ENCODE results near the gene IRF5.
"Not testable (repeated sequence)": the region's sequence is repeated elsewhere in the genome, so short reads cannot be mapped to it uniquely, and the experiment has no call there.

Gene IRF5

DNA sequence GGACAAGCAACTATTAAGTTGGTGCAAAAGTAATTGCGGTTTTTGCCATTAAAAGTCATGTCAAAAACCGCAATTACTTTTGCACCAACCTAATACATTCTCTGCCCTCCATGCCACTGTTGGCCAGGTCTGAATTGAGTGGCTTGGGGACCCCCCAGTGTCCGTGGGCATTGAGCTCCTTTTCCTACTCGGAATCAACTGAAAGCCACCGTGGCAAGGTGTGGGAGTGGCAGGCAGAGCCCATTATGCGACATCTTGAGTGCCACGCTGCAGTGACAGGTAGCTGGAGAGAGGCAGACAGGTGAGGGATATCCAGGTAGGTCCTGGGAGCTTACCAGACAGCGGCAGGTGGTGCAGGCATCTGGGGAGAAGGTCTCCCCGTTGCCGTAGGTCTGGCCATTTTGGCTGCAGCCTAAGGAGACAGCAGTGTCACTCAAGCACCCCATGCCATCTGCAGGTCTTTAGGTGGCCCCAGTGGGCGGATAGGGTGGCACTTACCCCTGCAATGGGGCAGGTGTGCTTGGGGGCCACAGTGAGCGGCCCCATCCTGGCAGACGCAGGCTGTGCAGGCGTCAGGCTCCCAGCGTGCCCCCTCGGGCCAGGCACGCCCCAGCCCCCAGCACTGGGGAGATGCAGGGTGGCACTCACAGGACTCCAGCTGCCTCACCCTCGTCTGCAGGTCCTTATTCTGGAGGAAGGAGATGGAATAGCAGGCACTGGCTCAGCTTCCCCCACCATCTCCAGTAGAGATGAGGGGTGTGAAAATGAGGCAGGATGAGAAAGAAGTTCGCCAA, 30.8 kb upstream of the IRF5 start:
- DNase-seq, result no peak

DNA sequence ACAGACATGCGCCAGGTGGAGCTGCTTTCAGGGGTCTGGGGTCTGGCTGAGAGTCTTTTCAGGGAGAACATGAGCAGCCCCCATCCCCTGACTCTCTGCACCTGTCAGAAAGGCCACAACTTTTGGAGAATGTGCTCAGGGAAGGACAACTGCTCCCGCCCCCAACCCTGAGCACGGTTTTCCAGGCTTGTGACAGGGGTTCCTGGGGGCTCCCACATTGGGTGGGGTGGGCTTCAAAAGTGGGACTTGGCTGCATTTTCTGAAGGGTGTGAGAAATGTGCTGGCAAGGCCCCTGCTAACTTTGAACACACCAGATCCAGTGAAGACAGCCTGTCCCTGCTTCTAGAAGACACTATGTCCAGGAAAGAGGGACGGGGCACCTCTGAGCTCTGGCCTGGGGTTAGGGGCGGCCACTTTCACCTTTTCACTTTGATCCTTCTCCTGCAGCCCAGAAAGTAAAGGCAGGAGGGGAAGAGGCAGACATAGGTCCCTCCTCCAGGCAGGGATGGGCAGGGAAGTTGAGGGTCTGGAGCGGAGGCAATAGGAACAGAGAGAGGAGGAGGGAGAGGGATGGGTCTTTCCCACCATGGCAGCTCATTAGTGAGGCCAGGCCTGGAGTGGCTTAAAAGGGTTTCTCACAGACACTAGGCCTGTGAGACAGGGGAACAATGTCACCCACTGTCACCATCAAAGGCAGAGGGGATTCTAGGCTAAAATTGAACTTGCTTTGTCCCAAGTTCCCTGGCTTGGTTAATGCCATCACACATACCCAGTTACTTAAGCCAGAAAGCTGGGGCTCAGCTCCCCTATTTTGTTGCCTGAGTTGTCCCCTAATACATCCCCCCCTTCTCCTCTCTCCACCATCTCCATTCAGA, 28.7 kb upstream of the IRF5 start:
- no peak for DNase-seq

DNA sequence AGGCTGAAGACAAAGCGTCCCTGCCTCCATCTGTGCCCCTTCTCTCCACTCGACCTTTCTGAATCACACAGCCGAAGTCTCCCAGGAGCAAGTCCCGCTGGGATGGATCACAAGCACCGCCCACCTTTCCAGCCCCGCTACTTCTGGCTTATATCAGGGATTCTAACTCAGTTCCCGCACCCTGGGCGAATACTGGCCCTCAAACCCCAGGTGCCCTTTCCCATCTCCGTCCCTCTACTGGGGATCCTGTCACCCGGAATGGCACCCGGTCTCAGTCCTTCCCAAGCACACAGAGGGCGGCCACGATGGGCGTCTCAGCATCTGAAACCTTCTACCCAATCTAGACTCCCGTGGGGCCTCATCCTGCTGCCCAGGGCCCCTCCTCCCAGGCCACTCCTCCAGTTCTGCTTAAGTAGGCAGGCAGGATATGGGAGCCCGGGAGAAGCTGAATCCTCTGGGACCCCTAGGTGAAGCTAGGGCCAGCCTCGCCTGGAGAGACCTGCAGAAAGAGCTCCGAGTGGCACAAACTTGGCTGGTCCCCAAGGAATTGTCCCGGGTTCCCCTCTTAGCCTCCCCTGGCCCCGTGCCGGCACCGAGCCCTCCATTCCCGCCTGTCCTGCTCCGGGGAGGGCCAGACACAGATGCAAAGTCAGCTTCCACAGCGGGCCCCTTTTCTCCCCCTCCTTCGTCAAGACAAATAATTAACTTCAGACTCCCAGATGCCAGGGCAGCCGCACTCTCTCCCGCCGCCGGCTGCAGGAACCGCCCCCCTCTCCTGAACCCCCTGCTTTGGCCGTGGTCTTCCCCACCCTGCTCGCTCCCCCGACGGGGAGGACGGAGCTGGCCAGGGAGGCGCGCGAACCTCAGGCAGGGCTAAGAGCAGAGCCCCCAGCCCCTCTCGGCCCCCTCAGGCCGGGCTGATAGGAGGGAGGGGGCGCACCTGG, 27.8 kb upstream of the IRF5 start:
- peak; percentile 61 for DNase-seq

DNA sequence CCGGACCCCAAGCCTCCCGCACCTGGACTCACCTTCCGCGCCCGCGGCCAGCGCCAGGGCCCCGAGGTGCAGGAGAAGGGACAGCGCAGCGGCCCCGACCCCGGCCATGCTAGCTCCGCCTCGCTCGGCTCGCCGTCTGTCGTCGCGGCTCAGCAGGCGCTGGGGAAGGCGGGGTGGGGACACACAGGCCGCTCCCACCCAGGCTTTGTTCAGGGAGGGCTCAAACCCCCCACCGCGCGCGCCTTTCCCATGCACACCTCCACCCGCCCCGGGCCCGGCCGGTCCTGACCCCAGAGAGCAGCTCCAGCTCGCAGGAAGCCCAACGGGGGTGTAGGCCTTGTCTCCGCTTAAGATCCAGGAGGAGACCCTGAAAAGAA, 27.2 kb upstream of the IRF5 start, which contains the start of gene KCP:
Gene KCP, minus strand, starts transcription at position 141 of the 377 bp plus-strand sequence. Its CDS starts 33 bp downstream, at position 108.
- DNase-seq, result no peak

DNA sequence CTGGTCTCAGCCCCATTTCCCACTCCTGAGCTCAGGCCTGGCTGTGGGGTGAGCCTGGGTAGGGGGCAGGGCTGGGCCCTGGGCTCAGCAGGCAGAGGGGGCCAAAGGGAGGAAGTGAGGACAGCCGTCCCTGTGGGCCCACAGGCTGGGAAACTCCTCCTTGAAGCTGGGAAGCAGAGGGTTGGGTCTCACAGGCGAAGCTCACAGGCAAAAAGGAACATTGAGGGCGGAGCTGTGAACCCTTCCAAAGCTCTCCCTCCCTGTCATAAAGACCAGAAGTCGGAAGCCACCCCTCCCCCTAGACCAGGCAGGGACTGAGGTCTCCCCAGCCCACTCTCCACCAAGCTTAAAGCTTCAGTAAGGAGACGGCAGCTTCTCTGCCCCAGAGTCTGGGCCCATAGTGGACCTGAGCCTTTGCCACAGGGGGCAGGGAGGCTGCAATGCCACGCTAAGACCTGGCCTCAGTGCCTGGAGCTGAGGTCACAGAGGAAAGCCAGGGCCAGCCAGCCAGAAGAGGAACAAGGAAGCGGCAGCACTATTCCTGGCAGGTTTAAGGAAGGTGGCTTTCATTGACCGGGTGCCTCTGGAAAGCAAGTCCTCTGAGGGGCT, 26.2 kb upstream of the IRF5 start:
- no peak for DNase-seq

DNA sequence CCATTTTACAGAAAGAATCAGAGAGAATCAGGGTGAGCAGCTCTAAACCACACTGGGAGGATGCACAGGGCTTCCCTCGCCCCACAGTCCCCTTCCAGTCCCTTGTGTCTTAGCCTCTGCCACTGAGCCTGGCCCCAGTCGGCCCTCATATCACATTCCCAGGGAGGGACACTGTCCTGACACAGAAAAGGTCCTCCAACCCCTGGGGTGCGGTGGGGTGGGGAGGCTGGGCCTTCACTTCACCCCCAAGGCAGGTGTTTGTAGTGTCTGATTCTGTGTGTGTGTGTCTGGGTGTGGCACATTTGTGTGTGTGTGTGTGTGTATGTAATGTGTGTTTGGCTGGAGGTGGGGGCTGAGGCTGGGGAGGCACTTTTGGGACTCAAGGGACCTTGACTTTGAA, 25.4 kb upstream of the IRF5 start:
- no peak for DNase-seq

DNA sequence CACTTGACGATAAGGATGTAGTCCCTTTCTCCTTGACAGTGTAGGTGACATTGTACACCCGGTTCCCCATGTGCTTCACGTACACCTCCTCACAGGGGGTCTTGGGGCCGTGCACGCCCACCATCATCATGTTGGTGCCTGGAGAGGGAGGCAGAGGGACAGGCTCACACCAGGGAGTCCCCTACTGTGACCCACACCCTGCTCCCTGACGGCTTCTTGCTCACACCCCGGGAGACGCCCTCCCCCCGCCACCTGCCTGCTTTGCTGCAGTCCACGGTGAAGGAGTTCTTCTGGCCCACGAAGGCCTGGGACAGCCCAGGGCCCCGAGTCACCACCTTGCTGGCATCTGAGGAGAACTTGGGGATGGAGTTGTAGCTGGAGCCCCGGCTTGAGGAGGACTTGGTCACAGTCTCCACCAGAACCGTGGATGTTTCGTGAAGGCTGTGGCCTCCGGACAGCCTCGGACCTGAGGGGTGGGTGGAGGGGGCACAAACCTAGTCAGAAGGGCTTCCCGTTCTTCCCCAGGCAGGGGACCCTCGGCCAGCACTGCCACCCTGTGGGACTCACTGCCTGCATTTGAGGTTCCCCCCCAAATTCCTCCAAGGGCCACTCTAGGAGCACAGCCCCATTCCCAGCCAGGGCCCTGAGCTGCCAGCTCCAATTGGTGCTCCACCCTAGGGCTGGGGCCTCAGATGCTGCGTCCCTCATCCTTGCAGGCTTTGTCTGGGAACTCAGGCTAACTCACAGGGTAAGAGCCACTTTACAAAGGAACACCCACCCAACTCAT, 24.8 kb upstream of the IRF5 start:
- DNase-seq, result not testable (repeated sequence)

DNA sequence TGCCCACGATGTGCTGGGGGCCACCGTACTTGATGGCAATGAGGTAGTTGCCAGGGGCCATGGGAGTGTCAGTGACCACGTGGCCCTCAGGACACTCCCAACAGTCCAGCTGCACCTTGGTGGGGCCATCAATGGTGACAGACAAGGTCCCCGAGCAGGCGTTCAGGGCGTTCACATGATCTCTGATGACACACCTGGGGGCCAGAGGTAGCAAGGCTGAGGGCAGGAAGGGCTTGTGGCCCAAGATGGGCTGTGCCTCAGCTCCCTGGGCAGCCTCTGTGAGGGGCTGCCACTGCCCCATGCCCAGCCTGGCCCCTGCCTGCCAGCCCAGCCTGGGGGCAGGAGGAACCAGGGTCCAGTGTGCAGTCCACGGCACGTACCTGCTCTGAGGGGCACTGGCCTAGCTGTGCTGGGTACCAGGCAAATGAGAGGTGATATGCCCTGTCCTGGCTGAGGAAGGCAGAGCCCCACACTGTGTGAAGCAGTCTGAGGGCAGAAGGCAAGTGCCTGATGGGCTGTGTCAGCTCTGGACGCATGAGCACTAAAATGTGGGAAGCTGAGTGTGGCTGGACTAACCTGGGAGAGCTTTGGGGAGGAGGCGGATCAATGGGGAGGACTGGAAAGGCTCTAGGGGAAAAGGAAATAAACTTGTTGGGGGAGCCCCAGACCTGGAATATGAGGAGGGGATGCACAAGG, 23.7 kb upstream of the IRF5 start:
- no peak for DNase-seq

DNA sequence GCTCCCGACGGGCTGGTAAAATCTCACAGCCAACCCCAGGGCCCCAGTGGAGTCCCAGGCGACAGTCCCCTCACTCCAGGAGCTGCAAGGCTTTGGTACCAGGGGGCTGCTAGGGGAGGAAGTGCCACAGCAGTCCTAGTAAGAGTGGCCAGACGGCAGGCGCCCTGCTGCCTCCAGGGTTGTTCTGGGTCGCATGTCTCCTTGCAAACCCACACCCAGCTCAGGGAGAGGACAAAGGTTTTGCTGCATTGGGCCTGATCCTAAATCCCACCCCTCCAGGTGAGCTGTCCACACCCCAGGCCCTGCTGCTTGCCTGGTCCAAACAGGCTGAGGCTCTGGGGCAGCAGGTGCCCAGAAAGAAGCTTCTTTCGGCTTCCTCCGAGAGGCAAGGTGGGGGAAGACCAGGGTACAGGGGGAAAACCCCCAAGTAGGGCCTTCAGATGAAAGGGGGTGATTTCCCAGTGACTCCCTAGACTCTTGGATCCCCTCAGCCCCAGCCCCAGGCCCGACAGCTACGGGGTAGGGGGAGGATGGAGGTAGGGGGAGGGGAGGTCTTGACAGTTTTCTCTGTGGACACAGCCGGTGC, 23.1 kb upstream of the IRF5 start:
- DNase-seq, result no peak

DNA sequence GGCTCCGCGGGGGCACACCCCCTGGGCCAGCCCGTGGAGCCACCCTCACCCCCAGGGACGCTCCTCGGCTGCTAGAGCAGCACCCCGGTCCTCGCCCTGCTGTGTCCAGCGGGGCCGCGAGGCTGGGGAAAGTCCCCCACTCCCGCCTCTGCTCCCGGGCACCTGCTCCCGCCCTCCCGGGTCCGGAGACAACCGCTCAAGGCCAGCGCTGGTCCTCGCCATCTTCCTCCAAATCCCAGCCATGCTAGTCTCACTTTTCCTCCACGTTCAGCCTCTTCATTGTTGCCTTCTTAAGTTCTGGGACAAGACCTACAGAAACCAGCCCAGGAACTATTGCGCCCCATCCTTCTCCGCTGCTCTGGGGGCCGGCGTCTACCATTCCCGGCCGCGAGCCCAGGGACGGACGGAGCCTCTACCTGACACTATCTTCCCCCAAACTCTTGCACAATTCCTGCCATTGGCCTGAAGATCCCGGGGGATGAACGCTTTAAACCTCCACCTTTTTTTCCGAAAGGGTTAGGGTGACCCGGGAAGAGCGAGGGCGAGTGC, 22.4 kb upstream of the IRF5 start:
- no peak for DNase-seq

DNA sequence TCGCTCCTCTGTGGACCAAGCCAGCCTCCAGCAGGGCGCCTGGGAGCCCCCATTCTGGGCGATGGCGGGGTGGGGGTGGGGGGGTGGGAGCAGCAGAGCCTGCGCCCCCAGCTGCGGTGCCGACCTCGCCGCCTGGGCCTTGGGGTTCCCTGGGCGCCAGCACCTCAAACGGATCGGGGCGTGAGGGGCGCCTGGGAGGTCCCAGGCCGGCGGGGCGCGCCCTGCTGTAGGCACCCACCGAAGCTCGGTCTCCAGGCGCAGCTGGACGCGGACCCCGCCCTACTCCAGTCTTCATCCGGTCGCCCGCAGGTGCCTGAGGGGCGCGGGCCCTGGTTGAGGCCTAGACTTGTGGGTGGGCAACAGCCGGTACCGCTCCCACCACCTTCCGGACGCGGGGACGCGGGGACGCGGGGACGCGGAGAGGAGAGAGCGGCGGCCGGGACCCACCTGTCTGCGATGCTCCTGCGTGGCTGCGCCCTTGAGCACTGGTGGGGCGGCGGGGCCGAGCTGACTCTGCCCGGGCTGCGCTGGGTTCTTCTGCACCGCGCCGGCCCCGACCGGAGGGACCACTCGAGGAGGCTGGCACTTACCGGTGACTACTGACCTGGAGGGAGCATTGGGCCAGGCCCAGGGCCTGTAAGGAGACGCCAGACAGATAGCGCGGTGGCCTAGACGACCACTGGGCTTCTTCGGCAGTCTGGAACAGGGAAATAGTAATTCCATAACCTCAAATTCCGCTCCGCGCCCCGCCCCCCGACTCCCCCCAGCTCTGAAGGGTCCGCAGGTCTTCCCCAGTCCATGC, 21.7 kb upstream of the IRF5 start:
- no peak for DNase-seq

DNA sequence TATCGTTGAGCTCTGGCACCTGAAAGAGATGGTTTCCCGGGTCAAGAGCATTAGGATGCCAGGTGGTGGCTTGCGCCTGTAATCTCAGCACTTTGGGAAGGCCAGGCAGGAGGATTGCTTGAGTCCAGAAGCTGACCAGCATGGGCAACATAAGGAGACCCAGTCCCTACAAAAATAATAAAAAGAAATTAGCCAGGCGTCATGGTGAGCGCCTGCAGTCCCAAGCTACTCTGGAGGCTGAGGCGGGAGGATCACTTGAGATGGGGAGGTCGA, 21.1 kb upstream of the IRF5 start:
- DNase-seq, result no peak

DNA sequence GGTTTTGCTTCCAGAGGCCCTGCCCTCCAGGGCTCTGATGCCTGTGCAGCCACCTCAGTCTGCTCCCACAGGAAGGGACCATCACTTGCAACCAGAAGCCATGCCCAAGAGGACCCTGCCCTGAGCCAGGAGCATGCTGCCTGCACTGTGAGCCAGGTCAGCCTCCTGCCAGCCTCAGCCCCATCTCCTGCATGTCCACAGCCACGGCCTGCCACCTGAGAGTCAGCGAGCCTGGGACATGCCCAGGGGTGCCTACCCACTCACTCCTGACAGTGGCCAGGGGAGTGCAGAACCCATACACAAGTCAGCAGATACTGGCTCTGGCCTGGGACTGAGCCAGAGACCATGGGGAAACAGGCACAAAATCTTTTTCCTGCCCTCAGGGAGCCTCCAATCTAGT, 20.6 kb upstream of the IRF5 start:
- DNase-seq, result no peak

DNA sequence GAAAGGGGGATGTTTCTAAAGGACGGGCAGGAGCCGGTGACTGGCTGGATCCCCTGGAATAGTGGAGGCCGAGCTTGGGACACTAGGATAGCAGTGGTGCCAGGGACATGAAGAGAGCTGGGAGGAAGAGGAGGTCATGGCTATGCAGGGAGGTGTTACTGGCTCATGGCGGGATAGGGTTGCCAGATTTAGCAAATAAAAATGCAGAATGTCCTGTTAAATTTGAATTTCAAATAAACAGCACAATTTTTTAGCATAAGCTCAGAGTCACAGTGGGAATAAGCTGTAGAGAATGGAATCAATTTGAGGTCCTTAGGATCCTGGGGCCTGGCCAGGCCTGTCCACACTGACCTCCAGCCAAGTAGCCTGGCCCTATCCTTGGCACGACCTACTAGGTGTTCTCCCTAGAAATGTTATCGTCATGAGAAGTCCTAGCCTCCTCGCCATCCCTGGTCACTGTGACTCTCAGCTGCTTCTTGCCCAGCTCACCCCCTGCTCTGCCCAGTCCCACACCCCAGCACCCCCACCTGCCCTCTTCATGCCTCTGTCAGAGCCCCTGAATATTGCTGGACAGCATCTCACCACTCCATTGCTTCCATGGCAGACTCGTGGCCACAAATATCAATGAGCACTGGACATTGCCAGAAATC, 19.6 kb upstream of the IRF5 start:
- no peak for DNase-seq

DNA sequence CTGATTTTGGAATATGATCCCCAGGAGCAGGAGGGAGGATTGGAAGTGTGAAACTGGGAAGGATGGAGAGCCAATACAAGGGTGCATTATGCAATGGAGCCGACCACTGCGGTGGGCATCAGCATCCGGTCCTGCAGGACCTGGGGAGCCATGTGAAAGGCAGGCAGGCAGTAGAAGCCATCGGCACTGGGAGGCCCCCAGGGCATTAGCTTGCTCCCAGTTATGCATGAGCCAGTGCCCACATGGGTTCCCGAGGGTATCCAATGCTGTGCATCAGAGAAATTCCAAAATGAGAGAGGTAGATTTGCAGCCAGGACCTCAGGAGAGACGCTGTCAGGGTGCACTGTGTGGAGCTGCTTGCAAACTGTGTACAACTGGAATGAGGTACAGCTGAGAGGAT, 18.5 kb upstream of the IRF5 start:
- no peak for DNase-seq

DNA sequence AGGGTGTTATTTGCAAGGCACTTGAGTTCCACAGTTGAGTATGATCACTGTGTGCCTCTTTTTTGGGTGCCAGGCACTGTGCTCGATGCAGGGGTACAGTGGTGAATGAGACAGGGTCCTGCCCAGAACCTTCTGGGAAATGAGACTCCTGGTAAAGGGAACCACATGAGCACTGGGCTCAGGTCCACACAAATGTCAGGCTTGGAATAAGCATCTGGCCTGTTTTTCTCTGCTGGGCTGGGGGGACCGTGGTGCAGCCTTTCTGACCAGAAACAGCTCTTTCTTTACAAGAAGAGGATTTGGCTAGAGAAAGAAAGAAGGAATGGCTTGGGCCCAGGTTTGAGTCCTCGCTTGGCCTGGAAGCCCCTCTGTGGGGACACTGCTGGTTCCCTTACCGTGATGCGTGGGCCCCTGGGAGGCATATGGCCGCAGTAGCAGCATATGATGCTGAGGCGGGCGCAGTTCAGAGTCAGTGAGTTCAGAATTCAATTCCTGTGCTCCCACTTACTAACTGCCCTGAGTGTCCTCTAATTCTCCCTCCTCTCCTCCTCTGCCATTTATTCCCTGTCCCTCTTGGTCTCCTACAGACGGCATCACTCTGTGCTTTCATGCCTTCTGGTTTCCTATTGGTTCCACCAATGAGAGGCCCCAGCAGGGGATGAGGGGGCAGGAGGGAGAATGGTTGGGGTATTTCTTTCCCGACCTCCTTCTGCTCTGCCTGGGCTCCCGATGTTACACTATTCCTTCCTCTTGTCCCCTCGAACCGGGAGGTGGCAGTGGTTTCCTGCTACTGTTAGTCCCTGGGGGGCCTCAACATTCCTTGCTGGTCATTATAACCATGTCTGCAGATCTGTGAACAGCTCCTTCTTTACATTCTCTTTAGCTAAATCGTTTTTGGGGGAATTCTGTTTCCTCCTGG, 17.6 kb upstream of the IRF5 start:
- no peak for DNase-seq

DNA sequence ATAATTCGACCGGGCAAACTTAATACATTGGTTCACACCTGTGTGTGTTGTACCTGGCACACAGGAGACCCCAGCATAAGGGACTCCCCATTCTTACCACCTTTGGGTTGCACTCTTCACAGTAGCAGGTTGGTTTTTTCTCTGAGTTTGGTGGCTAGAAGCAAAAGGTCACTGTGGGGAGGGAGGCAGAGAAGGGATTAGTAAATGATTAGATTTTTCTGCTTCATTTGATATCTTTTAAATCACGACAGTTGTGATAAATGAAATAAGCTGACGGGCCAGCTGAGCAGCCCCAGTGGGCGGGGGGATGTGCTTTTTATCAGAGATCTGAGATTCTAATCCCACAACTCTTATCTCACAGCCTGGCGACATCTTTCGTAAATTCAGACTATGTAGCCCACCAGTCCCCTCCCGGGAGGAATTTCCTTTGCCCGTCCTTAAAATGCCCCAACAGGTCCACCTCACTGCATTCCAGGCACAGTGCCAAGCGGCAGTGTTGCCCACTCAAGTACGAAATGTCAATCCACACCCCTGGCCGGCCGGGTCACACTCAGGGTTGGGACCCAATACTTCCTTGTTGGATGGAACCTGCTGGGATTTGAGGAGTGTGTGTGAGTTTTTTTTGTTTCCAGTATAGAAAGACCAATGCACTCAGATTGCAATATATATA, 16.7 kb upstream of the IRF5 start:
- peak; percentile 9 for DNase-seq
